CD4-positive, alpha-beta T cell (primary cell): ENCODE data around the gene MICAL3. TPM values are rescaled to one million over a fixed set of nuclear protein-coding genes. Genes with fewer than 3 reads are reported as not detected.

Experiments used
- ATAC-seq: fragments of 200-7000 bp; cut with Tn5 transposase; one replicate; pipeline ENCODE4 v1.10.0; 2022; ENCODE audit warnings: mild to moderate bottlenecking; ENCODE audit not compliant: poor library complexity
- CTCF ChIA-PET: fragments of 350-600 bp; sonication (Branson Sonifier 250); formaldehyde crosslinking; loops from one replicate; lab custom pipeline; 2021; ENCODE audit warnings: antibody characterized with exemption, inconsistent platforms; lab: Charles Lee
- POLR2A ChIA-PET: fragments of 350-600 bp; sonication (Branson Sonifier 250); formaldehyde crosslinking; loops from one replicate; lab custom pipeline; 2021; ENCODE audit warnings: antibody characterized with exemption, inconsistent platforms; lab: Charles Lee
- DNase-seq, 14 experiments: peaks; one replicate each; pipeline ENCODE4 v3.0.0-alpha.2; 2013 to 2020; ENCODE audit warnings: mixed read lengths in 2 of 14
- H3K27ac ChIP-seq, 2 donors: one replicate each; pipeline versions ENCODE4 v1.5.1 to v1.7.0; 2013; ENCODE audit warnings: low read length in 2 of 2, low read depth in 1 of 2, mild to moderate bottlenecking in 1 of 2
- H3K27me3 ChIP-seq, 2 experiments: 1 replicate in 1 of 2; 2 replicates in 1 of 2; pipeline versions ENCODE4 v1.6.1 to v1.7.0; 2013; ENCODE audit warnings: low read length in 2 of 2, control low read depth in 1 of 2, mild to moderate bottlenecking in 1 of 2, moderate library complexity in 1 of 2; ENCODE audit not compliant: insufficient read depth in 2 of 2, control insufficient read depth in 1 of 2
- H3K36me3 ChIP-seq: one replicate; pipeline ENCODE4 v1.6.1; 2013; ENCODE audit warnings: low read length, control low read depth; ENCODE audit not compliant: insufficient read depth
- H3K4me1 ChIP-seq: one replicate; pipeline ENCODE4 v1.6.1; 2013; ENCODE audit warnings: low read length, control low read depth; ENCODE audit not compliant: insufficient read depth
- H3K4me3 ChIP-seq: one replicate; pipeline ENCODE4 v1.5.1; 2013; ENCODE audit warnings: mild to moderate bottlenecking, low read length, moderate library complexity
- H3K9me3 ChIP-seq, 2 experiments: 1 replicate in 1 of 2; 2 replicates in 1 of 2; pipeline versions ENCODE4 v1.6.1 to v1.7.0; 2013; ENCODE audit warnings: low read length in 2 of 2, mild to moderate bottlenecking in 2 of 2, control low read depth in 1 of 2, moderate library complexity in 1 of 2; ENCODE audit not compliant: control insufficient read depth in 1 of 2, insufficient read depth in 1 of 2
- H3K27ac Mint-ChIP-seq: one replicate; pipeline ENCODE4 v1.8.0; 2020; ENCODE audit warnings: mixed read lengths
- H3K27me3 Mint-ChIP-seq: one replicate; pipeline ENCODE4 v1.8.0; 2021; ENCODE audit warnings: mixed read lengths
- H3K36me3 Mint-ChIP-seq: one replicate; pipeline ENCODE4 v1.8.0; 2021; ENCODE audit warnings: low read depth, mixed read lengths
- H3K4me1 Mint-ChIP-seq: one replicate; pipeline ENCODE4 v1.8.0; 2021; ENCODE audit warnings: low read depth, mixed read lengths
- H3K4me3 Mint-ChIP-seq: one replicate; pipeline ENCODE4 v1.8.0; 2020; ENCODE audit warnings: mild to moderate bottlenecking, mixed read lengths
- H3K9me3 Mint-ChIP-seq: one replicate; pipeline ENCODE4 v1.8.0; 2020; ENCODE audit warnings: mixed read lengths
- intact Hi-C, 2 experiments: fragments of 100-400 bp; cut with DNase I in 1 of 2; cut with micrococcal nuclease in 1 of 2; formaldehyde crosslinking; loops; one replicate each; pipeline versions ENCODE4 v1.15.1 to v1.9.0; 2023 to 2025; cut with DNase I, micrococcal nuclease
- total RNA-seq, 174 experiments: library from RNA in 2 of 174; stranded (reverse) in 2 of 174; gene quantifications; one replicate each; pipeline ENCODE4 v1.2.3 and lab custom pipeline; 2021 to 2026
- TF ChIP-seq, protein P1 (sequence below): fragments of 200-600 bp; IDR thresholded peaks from one replicate; pipeline ENCODE4 v1.8.0; 2022; ENCODE audit warnings: antibody characterized with exemption, mild to moderate bottlenecking

Gene MICAL3
- total RNA-seq, 2 experiments from 2014 or later, result 9.4 to 9.9 TPM

DNA sequence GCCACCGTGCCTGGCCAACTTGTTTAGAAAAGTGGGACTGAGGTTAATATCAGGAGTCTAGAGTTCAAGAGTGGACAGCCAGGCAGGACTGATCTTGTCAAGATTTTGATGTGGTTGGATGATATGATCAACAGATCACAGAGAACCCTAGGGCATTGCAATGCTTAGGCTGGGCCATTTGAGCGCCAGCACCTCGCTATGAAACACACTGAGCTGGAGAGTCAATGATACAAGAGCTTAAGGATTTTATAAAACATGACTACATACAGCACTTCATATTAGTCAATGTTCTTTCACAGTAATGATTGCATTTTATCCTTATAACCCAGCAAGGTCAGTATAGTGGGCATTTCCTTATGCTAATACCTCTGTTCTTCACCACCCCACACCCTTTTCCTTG is 38.1 kb upstream of the MICAL3 start:
- Histone ChIP-seq H3K9me3 (no peaks in the 10 kb centered on the region), H3K27ac (no peak overlapping the region), H3K4me1 (no peaks in the 10 kb centered on the region), H3K27me3 (peaks cover 20 to 27% of the 10 kb centered on the region in 2 experiments), H3K36me3 (no peaks in the 10 kb centered on the region), H3K4me3 (no peak overlapping the region)
- TF ChIP-seq, protein P1, sequence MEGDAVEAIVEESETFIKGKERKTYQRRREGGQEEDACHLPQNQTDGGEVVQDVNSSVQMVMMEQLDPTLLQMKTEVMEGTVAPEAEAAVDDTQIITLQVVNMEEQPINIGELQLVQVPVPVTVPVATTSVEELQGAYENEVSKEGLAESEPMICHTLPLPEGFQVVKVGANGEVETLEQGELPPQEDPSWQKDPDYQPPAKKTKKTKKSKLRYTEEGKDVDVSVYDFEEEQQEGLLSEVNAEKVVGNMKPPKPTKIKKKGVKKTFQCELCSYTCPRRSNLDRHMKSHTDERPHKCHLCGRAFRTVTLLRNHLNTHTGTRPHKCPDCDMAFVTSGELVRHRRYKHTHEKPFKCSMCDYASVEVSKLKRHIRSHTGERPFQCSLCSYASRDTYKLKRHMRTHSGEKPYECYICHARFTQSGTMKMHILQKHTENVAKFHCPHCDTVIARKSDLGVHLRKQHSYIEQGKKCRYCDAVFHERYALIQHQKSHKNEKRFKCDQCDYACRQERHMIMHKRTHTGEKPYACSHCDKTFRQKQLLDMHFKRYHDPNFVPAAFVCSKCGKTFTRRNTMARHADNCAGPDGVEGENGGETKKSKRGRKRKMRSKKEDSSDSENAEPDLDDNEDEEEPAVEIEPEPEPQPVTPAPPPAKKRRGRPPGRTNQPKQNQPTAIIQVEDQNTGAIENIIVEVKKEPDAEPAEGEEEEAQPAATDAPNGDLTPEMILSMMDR, result no peak
- Mint-ChIP-seq H3K36me3 (no peaks in the 10 kb centered on the region), H3K9me3 (no peaks in the 10 kb centered on the region), H3K27me3 (peaks cover 51% of the 10 kb centered on the region), H3K4me3 (no peak overlapping the region), H3K4me1 (no peaks in the 10 kb centered on the region), H3K27ac (no peak overlapping the region)
- CTCF ChIA-PET, result no interaction called here
- DNase-seq (no peak), ATAC-seq (no peak)
- intact Hi-C loops, result no loop called here
- POLR2A ChIA-PET, result no interaction called here

DNA sequence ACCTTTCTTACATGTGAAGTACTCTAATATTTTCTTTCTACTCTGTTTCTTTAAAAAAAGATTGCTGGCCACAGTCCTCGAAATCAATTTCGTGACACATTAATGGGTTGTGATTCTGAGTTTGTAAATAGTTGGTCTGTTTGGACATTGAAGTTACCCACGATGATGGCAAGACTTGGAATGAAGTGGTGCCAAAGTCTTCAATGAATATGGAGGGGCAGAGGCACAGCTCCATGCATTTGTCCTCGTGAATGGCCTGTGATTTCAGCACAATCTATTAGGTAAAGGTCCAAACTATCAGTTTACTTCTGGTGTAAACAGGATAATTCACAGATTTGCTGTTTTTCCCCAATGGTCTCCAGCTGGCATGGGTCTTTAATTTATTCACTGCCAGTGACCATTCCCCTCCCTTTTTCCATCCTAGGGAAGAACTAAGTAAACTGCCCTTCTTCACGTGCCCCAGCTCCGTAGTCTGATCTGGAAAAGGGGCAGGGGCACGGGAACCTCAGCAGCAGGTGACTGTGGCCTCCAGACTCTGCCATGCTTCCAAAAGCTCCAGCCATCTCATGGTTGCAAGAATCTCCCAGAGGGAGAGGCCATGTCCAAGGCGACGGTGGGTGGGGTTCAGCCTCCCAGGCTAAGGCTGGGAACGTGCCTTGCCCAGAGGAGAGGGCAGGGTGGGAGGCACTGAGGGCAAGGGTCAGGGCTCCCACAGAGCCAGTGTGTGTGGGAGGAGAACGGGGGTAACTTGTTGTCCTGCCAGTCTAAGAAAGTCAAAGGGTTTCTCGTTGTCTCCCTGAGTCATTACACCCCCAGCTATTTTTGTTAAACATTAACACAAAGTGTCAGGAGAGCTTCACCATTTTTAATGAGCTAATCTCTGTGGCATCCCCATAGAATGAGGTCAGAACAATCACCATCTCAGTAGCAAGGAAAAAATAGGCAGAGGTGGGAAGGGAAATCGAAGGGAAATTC is 36.6 kb upstream of the MICAL3 start:
- Mint-ChIP-seq H3K9me3 (no peaks in the 10 kb centered on the region), H3K27me3 (peaks cover 37% of the 10 kb centered on the region), H3K36me3 (no peaks in the 10 kb centered on the region), H3K4me3 (no peak overlapping the region), H3K4me1 (no peaks in the 10 kb centered on the region), H3K27ac (no peak overlapping the region)
- H3K27ac ChIP-seq, result no peak overlapping the region
- no peak for DNase-seq
- ATAC-seq, result no peak
- intact Hi-C loops, result no loop called here
- no peaks in the 10 kb centered on the region for H3K9me3 ChIP-seq
- TF ChIP-seq, protein P1, result no peak
- H3K36me3 ChIP-seq, result no peaks in the 10 kb centered on the region
- H3K4me3 ChIP-seq, result no peak overlapping the region
- ChIA-PET POLR2A (no interaction called here), CTCF (no interaction called here)
- peaks cover 14 to 19% of the 10 kb centered on the region in 2 experiments for H3K27me3 ChIP-seq
- no peaks in the 10 kb centered on the region for H3K4me1 ChIP-seq

DNA sequence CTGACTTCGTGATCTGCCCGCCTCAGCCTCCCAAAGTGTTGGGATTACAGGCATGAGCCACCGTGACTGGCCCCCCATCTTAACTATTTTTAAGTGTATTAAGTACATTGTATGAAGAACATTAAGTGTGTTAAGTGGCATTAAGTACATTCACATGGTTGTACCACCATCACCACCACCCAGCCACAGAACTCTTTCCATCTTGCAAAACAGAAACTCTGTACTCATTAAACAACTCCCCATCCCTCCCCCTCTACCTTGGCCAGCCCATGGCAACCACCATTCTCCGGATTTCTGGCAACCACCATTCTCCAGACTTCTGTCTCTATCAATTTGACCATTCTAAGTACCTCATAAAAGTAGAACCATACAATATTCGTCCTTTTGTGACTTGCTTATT is 35.6 kb upstream of the MICAL3 start:
- Mint-ChIP-seq H3K27ac (no peak overlapping the region), H3K4me1 (no peaks in the 10 kb centered on the region), H3K27me3 (peaks cover 28% of the 10 kb centered on the region), H3K9me3 (no peaks in the 10 kb centered on the region), H3K36me3 (no peaks in the 10 kb centered on the region), H3K4me3 (no peak overlapping the region)
- intact Hi-C loops, result no loop called here
- CTCF ChIA-PET, result no interaction called here
- Histone ChIP-seq H3K4me3 (no peak overlapping the region), H3K36me3 (no peaks in the 10 kb centered on the region), H3K27ac (no peak overlapping the region), H3K27me3 (peaks cover 7 to 9% of the 10 kb centered on the region in 2 experiments), H3K4me1 (no peaks in the 10 kb centered on the region), H3K9me3 (no peaks in the 10 kb centered on the region)
- no peak for ATAC-seq
- TF ChIP-seq, protein P1, result no peak
- POLR2A ChIA-PET, result no interaction called here
- DNase-seq, result no peak
